Mesenchymal stem cell (in vitro differentiated cells and primary cell): ENCODE data around the gene GABRD.
"Not testable (repeated sequence)": the region's sequence is repeated elsewhere in the genome, so short reads cannot be mapped to it uniquely, and the experiment has no call there.

ENCODE experiments used
- DNase-seq: peaks from one replicate; pipeline ENCODE4 v3.0.0-alpha.2; 2013
- H2AFZ ChIP-seq: one replicate; pipeline ENCODE4 v1.6.1; 2013; ENCODE audit warnings: low read depth, mild to moderate bottlenecking, control low read depth, inconsistent platforms, low read length, moderate library complexity
- H2AK5ac ChIP-seq: 2 replicates; pipeline ENCODE4 v1.6.1; 2013; ENCODE audit warnings: low read length, moderate library complexity, mild to moderate bottlenecking, inconsistent platforms; ENCODE audit not compliant: severe bottlenecking
- H2BK120ac ChIP-seq: one replicate; pipeline ENCODE4 v1.6.1; 2013; ENCODE audit warnings: low read depth, mild to moderate bottlenecking, inconsistent platforms, low read length, moderate library complexity
- H2BK12ac ChIP-seq, 2 experiments: one replicate each; pipeline ENCODE4 v1.6.1; 2013; ENCODE audit warnings: inconsistent platforms in 2 of 2, low read length in 2 of 2, mild to moderate bottlenecking in 2 of 2, moderate library complexity in 2 of 2, control low read depth in 1 of 2
- H2BK15ac ChIP-seq: one replicate; pipeline ENCODE4 v1.6.1; 2013; ENCODE audit warnings: mild to moderate bottlenecking, low read depth, inconsistent platforms; ENCODE audit not compliant: poor library complexity, severe bottlenecking
- H2BK5ac ChIP-seq: 2 replicates; pipeline ENCODE4 v1.6.1; 2013; ENCODE audit warnings: low read depth, mild to moderate bottlenecking, low read length, control low read depth, inconsistent platforms; ENCODE audit not compliant: poor library complexity, severe bottlenecking
- H3K14ac ChIP-seq, 2 experiments: one replicate each; pipeline ENCODE4 v1.6.1; 2013; ENCODE audit warnings: inconsistent platforms in 2 of 2, low read length in 2 of 2, control low read depth in 1 of 2, mild to moderate bottlenecking in 1 of 2, moderate library complexity in 1 of 2
- H3K18ac ChIP-seq, 2 experiments: one replicate each; pipeline ENCODE4 v1.6.1; 2013; ENCODE audit warnings: inconsistent platforms in 2 of 2, low read length in 2 of 2, control low read depth in 1 of 2, low read depth in 1 of 2, mild to moderate bottlenecking in 1 of 2
- H3K23ac ChIP-seq, 2 experiments: one replicate each; pipeline ENCODE4 v1.6.1; 2013; ENCODE audit warnings: inconsistent platforms in 2 of 2, low read length in 2 of 2, mild to moderate bottlenecking in 2 of 2, moderate library complexity in 2 of 2, control low read depth in 1 of 2
- H3K27ac ChIP-seq: 2 replicates; pipeline ENCODE4 v1.5.1; 2013; ENCODE audit warnings: mild to moderate bottlenecking, moderate library complexity, low read length, control low read depth, inconsistent platforms; ENCODE audit not compliant: poor library complexity, severe bottlenecking
- H3K27me3 ChIP-seq, 2 experiments: 2 replicates each; pipeline versions ENCODE4 v1.6.1 to v1.7.0; 2013; ENCODE audit warnings: low read length in 2 of 2, mild to moderate bottlenecking in 2 of 2, moderate library complexity in 2 of 2, control low read depth in 1 of 2, inconsistent platforms in 1 of 2; ENCODE audit not compliant: control insufficient read depth in 1 of 2, insufficient read depth in 1 of 2
- H3K36me3 ChIP-seq, 2 experiments: 2 replicates each; pipeline versions ENCODE4 v1.6.1 to v1.7.0; 2013; ENCODE audit warnings: low read length in 2 of 2, control low read depth in 1 of 2, inconsistent platforms in 1 of 2, low read depth in 1 of 2, mild to moderate bottlenecking in 1 of 2; ENCODE audit not compliant: insufficient read depth in 2 of 2, control insufficient read depth in 1 of 2
- H3K4ac ChIP-seq, 2 experiments: one replicate each; pipeline ENCODE4 v1.6.1; 2013; ENCODE audit warnings: inconsistent platforms in 2 of 2, low read length in 2 of 2, mild to moderate bottlenecking in 2 of 2, moderate library complexity in 2 of 2, control low read depth in 1 of 2, low read depth in 1 of 2
- H3K4me1 ChIP-seq: 2 replicates; pipeline ENCODE4 v1.6.1; 2013; ENCODE audit warnings: low read depth, low read length, control low read depth; ENCODE audit not compliant: control insufficient read depth, insufficient read depth
- H3K4me2 ChIP-seq: 2 replicates; pipeline ENCODE4 v1.6.1; 2013; ENCODE audit warnings: low read length, mild to moderate bottlenecking, inconsistent platforms; ENCODE audit not compliant: poor library complexity, severe bottlenecking
- H3K4me3 ChIP-seq, 2 experiments: 2 replicates each; pipeline versions ENCODE4 v1.5.1 to v1.7.0; 2013; ENCODE audit warnings: low read length in 2 of 2, mild to moderate bottlenecking in 2 of 2, control low read depth in 1 of 2, low read depth in 1 of 2; ENCODE audit not compliant: insufficient read depth in 1 of 2
- H3K79me1 ChIP-seq: replicated peaks from 2 replicates; pipeline ENCODE4 v1.6.1; 2013; ENCODE audit warnings: mild to moderate bottlenecking, control low read depth, low read length, inconsistent platforms; ENCODE audit not compliant: poor library complexity, severe bottlenecking
- H3K9ac ChIP-seq: 2 replicates; pipeline ENCODE4 v1.7.0; 2013; ENCODE audit warnings: mild to moderate bottlenecking, low read length, moderate library complexity
- H3K9me3 ChIP-seq: 2 replicates; pipeline ENCODE4 v1.7.0; 2013; ENCODE audit warnings: mild to moderate bottlenecking, low read length; ENCODE audit not compliant: control insufficient read depth
- H4K8ac ChIP-seq: one replicate; pipeline ENCODE4 v1.6.1; 2013; ENCODE audit warnings: inconsistent platforms, mild to moderate bottlenecking, low read length, moderate library complexity
- H4K91ac ChIP-seq: one replicate; pipeline ENCODE4 v1.6.1; 2013; ENCODE audit warnings: mild to moderate bottlenecking, low read length, inconsistent platforms
- WGBS: methylation state at CpG from one replicate; pipeline ENCODE4 v1.1.7; 2013; ENCODE audit warnings: mixed read lengths; 5-methylcytosine and 5-hydroxymethylcytosine counted together

GABRD gene

DNA sequence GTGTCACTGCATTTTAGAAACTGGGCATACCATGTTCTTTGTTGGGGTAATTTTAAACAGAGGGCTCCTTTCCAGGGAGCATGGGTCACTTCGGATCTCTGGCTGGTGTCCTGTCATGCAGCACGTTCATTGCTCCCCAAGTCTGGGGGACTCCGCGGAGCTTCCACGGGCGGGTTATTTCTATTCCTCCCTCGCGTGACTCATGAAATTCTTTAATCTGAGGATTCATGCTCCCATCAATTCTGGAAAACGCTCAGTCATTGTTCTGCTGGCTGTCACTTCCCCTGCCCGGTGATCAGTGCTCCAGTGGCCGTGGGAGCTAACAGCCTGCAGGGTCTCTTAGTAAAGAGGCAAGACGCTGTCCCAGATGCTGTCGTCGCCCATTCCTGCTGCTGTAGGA lies 43.6 kb upstream of the GABRD start:
- no peak overlapping the region for H3K23ac ChIP-seq
- H3K4me1 ChIP-seq = peaks cover 4% of the 10 kb centered on the region
- no peak overlapping the region for H2AK5ac ChIP-seq
- no peak overlapping the region for H3K4ac ChIP-seq
- H3K79me1 ChIP-seq = no peaks in the 10 kb centered on the region
- DNase-seq = no peak
- H2BK5ac ChIP-seq = no peak overlapping the region
- H2BK12ac ChIP-seq = no peak overlapping the region
- no peak overlapping the region for H3K4me2 ChIP-seq
- no peak overlapping the region for H2AFZ ChIP-seq
- H3K27me3 ChIP-seq = peaks cover 4 to 36% of the 10 kb centered on the region in 2 experiments
- no peak overlapping the region for H3K18ac ChIP-seq
- H3K14ac ChIP-seq = no peak overlapping the region
- no peak overlapping the region for H3K9ac ChIP-seq
- WGBS = 92% methylated on average over 14 of the region's 14 CpGs
- no peak overlapping the region for H2BK15ac ChIP-seq
- H3K4me3 ChIP-seq = no peak overlapping the region
- no peak overlapping the region for H3K27ac ChIP-seq
- no peak overlapping the region for H4K91ac ChIP-seq
- no peaks in the 10 kb centered on the region for H3K36me3 ChIP-seq
- no peak overlapping the region for H4K8ac ChIP-seq
- no peak overlapping the region for H2BK120ac ChIP-seq
- H3K9me3 ChIP-seq = no peaks in the 10 kb centered on the region

- no peaks in the 10 kb centered on the region for H3K36me3 ChIP-seq
- H2AK5ac ChIP-seq = no peak overlapping the region
- H2AFZ ChIP-seq = no peak overlapping the region
- peaks cover 4% of the 10 kb centered on the region for H3K4me1 ChIP-seq
- H3K4me3 ChIP-seq = no peak overlapping the region
- H2BK120ac ChIP-seq = no peak overlapping the region
- no peak overlapping the region for H3K9ac ChIP-seq
- no peak overlapping the region for H4K91ac ChIP-seq
- no peak for DNase-seq
- H4K8ac ChIP-seq = no peak overlapping the region
- no peak overlapping the region for H3K4ac ChIP-seq
- H2BK5ac ChIP-seq = no peak overlapping the region
- H2BK12ac ChIP-seq = no peak overlapping the region
- H3K27ac ChIP-seq = no peak overlapping the region
- no peaks in the 10 kb centered on the region for H3K79me1 ChIP-seq
- no peak overlapping the region for H3K18ac ChIP-seq
- no peak overlapping the region for H3K14ac ChIP-seq
- 90% methylated on average over 18 of the region's 19 CpGs for WGBS
- H2BK15ac ChIP-seq = no peak overlapping the region
- H3K9me3 ChIP-seq = no peaks in the 10 kb centered on the region
- H3K4me2 ChIP-seq = no peak overlapping the region
- peaks cover 4 to 36% of the 10 kb centered on the region in 2 experiments for H3K27me3 ChIP-seq
- no peak overlapping the region for H3K23ac ChIP-seq
Observed at GRCh38 chr1:1976031-1976430, 43.1 kb upstream of the GABRD start.

DNA sequence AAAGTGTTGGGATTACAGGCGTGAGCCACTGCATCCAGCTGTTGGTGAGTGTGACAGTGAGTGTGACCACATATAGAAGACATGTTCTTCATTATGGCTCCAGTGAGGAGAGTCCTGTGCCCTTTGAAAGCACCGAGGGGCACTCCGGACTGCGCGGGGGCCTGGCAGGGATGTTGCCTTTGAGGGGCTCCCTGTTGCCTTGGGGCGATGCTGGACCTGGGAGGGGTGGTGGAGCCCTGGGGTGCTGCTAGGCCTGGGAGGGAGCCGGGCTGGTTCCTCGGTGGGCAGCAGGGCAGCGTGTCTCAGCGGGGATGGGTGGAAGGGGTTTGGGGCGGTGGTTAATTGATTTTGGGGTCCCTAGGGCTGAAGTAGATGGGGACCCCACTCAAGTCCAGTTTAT lies 41.0 kb upstream of the GABRD start:
- Histone ChIP-seq H3K18ac (no peak overlapping the region), H3K27ac (no peak overlapping the region), H4K8ac (no peak overlapping the region), H3K9me3 (no peaks in the 10 kb centered on the region), H3K14ac (no peak overlapping the region), H2BK5ac (no peak overlapping the region), H3K23ac (no peak overlapping the region), H2BK12ac (no peak overlapping the region), H3K79me1 (no peaks in the 10 kb centered on the region), H3K4me2 (no peak overlapping the region), H3K9ac (no peak overlapping the region), H2AFZ (no peak overlapping the region), H3K36me3 (no peaks in the 10 kb centered on the region), H2AK5ac (no peak overlapping the region), H2BK120ac (no peak overlapping the region), H3K4me3 (no peak overlapping the region), H3K27me3 (peaks cover 4 to 33% of the 10 kb centered on the region in 2 experiments), H3K4ac (no peak overlapping the region), H4K91ac (no peak overlapping the region), H2BK15ac (no peak overlapping the region), H3K4me1 (peaks cover 3% of the 10 kb centered on the region)
- DNase-seq = no peak
- 89% methylated on average over 11 of the region's 11 CpGs for WGBS

DNA sequence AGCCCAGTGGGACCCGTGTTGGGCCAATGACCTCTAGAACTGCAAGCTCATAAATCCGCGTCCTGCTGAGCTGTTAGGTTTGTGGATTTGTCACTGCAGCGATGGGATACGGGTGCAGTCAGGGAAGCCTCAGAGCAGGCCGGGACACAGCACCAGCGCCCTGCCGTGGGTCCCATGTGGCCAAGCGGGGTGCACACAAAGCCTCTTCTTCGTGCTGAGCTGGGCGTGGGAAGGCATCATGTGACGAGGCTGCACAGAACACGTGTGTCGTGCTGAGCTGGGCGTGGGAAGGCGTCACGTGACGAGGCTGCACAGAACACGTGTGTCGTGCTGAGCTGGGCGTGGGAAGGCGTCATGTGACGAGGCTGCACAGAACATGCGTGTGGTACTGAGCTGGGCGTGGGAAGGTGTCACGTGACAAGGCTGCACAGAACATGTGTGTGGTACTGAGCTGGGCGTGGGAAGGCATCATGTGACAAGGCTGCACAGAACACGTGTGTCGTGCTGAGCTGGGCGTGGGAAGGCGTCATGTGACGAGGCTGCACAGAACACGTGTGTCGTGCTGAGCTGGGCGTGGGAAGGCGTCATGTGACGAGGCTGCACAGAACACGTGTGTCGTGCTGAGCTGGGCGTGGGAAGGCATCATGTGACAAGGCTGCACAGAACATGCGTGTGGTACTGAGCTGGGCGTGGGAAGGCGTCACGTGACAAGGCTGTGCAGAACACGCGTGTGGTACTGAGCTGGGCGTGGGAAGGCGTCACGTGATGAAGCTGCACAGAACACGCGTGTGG lies 40.3 kb upstream of the GABRD start:
- H2AFZ ChIP-seq, H3K79me1 ChIP-seq, H3K18ac ChIP-seq, H4K8ac ChIP-seq, H3K4me3 ChIP-seq, H4K91ac ChIP-seq, H2BK120ac ChIP-seq, H2BK15ac ChIP-seq, DNase-seq, H2BK12ac ChIP-seq, H3K4ac ChIP-seq, H3K4me1 ChIP-seq, H3K9me3 ChIP-seq, H3K9ac ChIP-seq, H3K36me3 ChIP-seq, H3K4me2 ChIP-seq, H3K27ac ChIP-seq, H2AK5ac ChIP-seq, H2BK5ac ChIP-seq, H3K23ac ChIP-seq: not testable (repeated sequence)
- peaks cover 4 to 27% of the 10 kb centered on the region in 2 experiments for H3K27me3 ChIP-seq
- peak overlapping the region in 1 of 2 experiments; percentile 26 for H3K14ac ChIP-seq
- 92% methylated on average over 45 of the region's 51 CpGs for WGBS
